Keratinocyte (primary cell): ENCODE data around the gene HNRNPU. TPM values are rescaled to one million over a fixed set of nuclear protein-coding genes. Genes with fewer than 3 reads are reported as not detected.

ENCODE experiments used
- DNase-seq: peaks from one replicate; pipeline ENCODE4 v3.0.0-alpha.2; 2011; ENCODE audit warnings: low read depth, missing footprints, low spot score
- FAIRE-seq: peaks from 2 replicates; lab custom pipeline; 2011; peaks lifted over from hg19 to GRCh38; lab: Jason Lieb, UNC
- H2AFZ ChIP-seq: 2 replicates; pipeline ENCODE4 v1.6.0; 2012; ENCODE audit warnings: low read length, control low read depth, inconsistent platforms; ENCODE audit not compliant: control insufficient read depth
- H3K27ac ChIP-seq: 2 replicates; pipeline ENCODE4 v1.5.1; 2011; ENCODE audit warnings: low read length; ENCODE audit not compliant: control insufficient read depth, insufficient read depth
- H3K27me3 ChIP-seq: 3 replicates; pipeline ENCODE4 v1.6.0; 2011; ENCODE audit warnings: low read length; ENCODE audit not compliant: control insufficient read depth, insufficient read depth; ENCODE audit errors: extremely low read depth
- H3K36me3 ChIP-seq, 2 experiments: 2 replicates in 1 of 2; 3 replicates in 1 of 2; pipeline ENCODE4 v1.5.1; 2011; ENCODE audit warnings: low read length in 2 of 2, mild to moderate bottlenecking in 1 of 2; ENCODE audit not compliant: control insufficient read depth in 2 of 2, insufficient read depth in 2 of 2; ENCODE audit errors: extremely low read depth in 1 of 2
- H3K4me1 ChIP-seq: 3 replicates; pipeline ENCODE4 v1.5.1; 2011; ENCODE audit warnings: low read length; ENCODE audit not compliant: control insufficient read depth, insufficient read depth; ENCODE audit errors: extremely low read depth
- H3K4me2 ChIP-seq: 3 replicates; pipeline ENCODE4 v1.6.0; 2011; ENCODE audit warnings: low read depth, low read length; ENCODE audit not compliant: control insufficient read depth, insufficient read depth; ENCODE audit errors: extremely low read depth
- H3K4me3 ChIP-seq, 3 experiments: fragments of 200-600 bp in 1 of 3; sonication (generic) in 1 of 3; 2 replicates in 2 of 3; 3 replicates in 1 of 3; pipeline ENCODE4 v1.5.1; 2011 to 2016; ENCODE audit warnings: low read length in 3 of 3, mild to moderate bottlenecking in 3 of 3, control low read depth in 2 of 3, inconsistent platforms in 1 of 3, low read depth in 1 of 3, mixed read lengths in 1 of 3, mixed run types in 1 of 3, moderate library complexity in 1 of 3; ENCODE audit not compliant: control insufficient read depth in 2 of 3, insufficient read depth in 2 of 3; ENCODE audit errors: extremely low read depth in 1 of 3
- H3K79me2 ChIP-seq: 2 replicates; pipeline ENCODE4 v1.6.0; 2012; ENCODE audit warnings: low read length; ENCODE audit not compliant: control insufficient read depth, insufficient read depth
- H3K9ac ChIP-seq: 3 replicates; pipeline ENCODE4 v1.6.0; 2011; ENCODE audit warnings: low read length; ENCODE audit not compliant: control insufficient read depth, insufficient read depth; ENCODE audit errors: extremely low read depth
- H3K9me1 ChIP-seq: 3 replicates; pipeline ENCODE4 v1.6.0; 2011; ENCODE audit warnings: low read length; ENCODE audit not compliant: control insufficient read depth, insufficient read depth; ENCODE audit errors: extremely low read depth
- H3K9me3 ChIP-seq: 2 replicates; pipeline ENCODE4 v1.5.1; 2012; ENCODE audit warnings: low read depth, low read length; ENCODE audit not compliant: control insufficient read depth
- H4K20me1 ChIP-seq: 3 replicates; pipeline ENCODE4 v1.6.0; 2011; ENCODE audit warnings: low read length; ENCODE audit not compliant: control insufficient read depth, insufficient read depth; ENCODE audit errors: extremely low read depth
- CTCF ChIP-seq, 3 experiments: IDR thresholded peaks in 1 of 3; conservative IDR thresholded peaks in 1 of 3; optimal IDR thresholded peaks in 1 of 3; 2 replicates in 2 of 3; 3 replicates in 1 of 3; pipeline versions ENCODE3 to v1.5.1; 2011; ENCODE audit warnings: low read length in 3 of 3, mild to moderate bottlenecking in 3 of 3, moderate library complexity in 2 of 3, control low read depth in 1 of 3, inconsistent platforms in 1 of 3; ENCODE audit not compliant: insufficient read depth in 2 of 3; ENCODE audit errors: extremely low read depth in 1 of 3
- EZH2 ChIP-seq: IDR thresholded peaks from one replicate; pipeline ENCODE4 v1.6.1; 2012; ENCODE audit warnings: inconsistent platforms, mild to moderate bottlenecking, low read length, moderate library complexity
- dilution Hi-C: fragments of 300-500 bp; cut with MboI; formaldehyde crosslinking; loops from one replicate; pipeline ENCODE4 v1.7.0; 2020; ENCODE audit warnings: low sequenced_read_pairs; ENCODE audit not compliant: extremely low pct_ligation_motif_present
- polyA plus RNA-seq, 5 experiments: library from polyadenylated mRNA; depleted of rRNA in 3 of 5; stranded (reverse) in 3 of 5; stranded (forward) in 1 of 5; unstranded in 1 of 5; fragments of >200 nt; gene quantifications; 1 replicate in 1 of 5; 2 replicates in 3 of 5; 3 replicates in 1 of 5; pipeline versions ENCODE4 v1.2.1 to v1.2.3, GENCODE V29; 2011 to 2012; ENCODE audit warnings: missing spikeins in 2 of 5, low read depth in 1 of 5, low replicate concordance in 1 of 5

Gene HNRNPU
- polyA plus RNA-seq, 1 donor (not counting 4 experiments of a cell fraction or from before 2014, with no cell fraction given), result 220 TPM

- peaks cover 8% of the 10 kb centered on the region for H3K4me1 ChIP-seq
- peak overlapping the region; percentile 74 for H3K4me2 ChIP-seq
- no peaks in the 10 kb centered on the region for H3K9me1 ChIP-seq
- no peaks in the 10 kb centered on the region for H3K9me3 ChIP-seq
- peak overlapping the region; percentile 48 to 83 (median 71) for H3K4me3 ChIP-seq
- dilution Hi-C loops, result no loop called here
- H3K9ac ChIP-seq, result peak overlapping the region; percentile 96
- H2AFZ ChIP-seq, result no peak overlapping the region
- H3K27ac ChIP-seq, result peak overlapping the region; percentile 94
- no peak for TF ChIP-seq EZH2
- TF ChIP-seq CTCF (optimal IDR thresholded peaks at IDR 0.05 in 1 of 3, IDR thresholded peaks at IDR 0.05 in 1 of 3, conservative IDR thresholded peaks at IDR 0.05 in 1 of 3; ENCODE audit: extremely low read depth in 1 of 3, insufficient read depth in 2 of 3, low read length in 3 of 3), result no peak
- DNase-seq (no peak), FAIRE-seq (no peak)
- no peaks in the 10 kb centered on the region for H4K20me1 ChIP-seq
- H3K36me3 ChIP-seq, result peaks cover 6 to 9% of the 10 kb centered on the region in 2 experiments
- H3K27me3 ChIP-seq, result no peaks in the 10 kb centered on the region
- peaks cover 53% of the 10 kb centered on the region for H3K79me2 ChIP-seq
These were observed 27.8 kb downstream of the HNRNPU start for GRCh38 chr1:244836584-244836983.

- FAIRE-seq (no peak), DNase-seq (no peak)
- Histone ChIP-seq H4K20me1 (no peaks in the 10 kb centered on the region), H3K9me1 (no peaks in the 10 kb centered on the region), H3K27ac (peak overlapping the region; percentile 94), H3K9ac (peak overlapping the region; percentile 96), H3K36me3 (peaks cover 6 to 9% of the 10 kb centered on the region in 2 experiments), H3K4me2 (peak overlapping the region; percentile 74), H3K4me3 (peak overlapping the region; percentile 48 to 83 (median 71)), H3K27me3 (no peaks in the 10 kb centered on the region), H3K4me1 (peaks cover 8% of the 10 kb centered on the region), H3K79me2 (peaks cover 49% of the 10 kb centered on the region), H2AFZ (no peak overlapping the region), H3K9me3 (no peaks in the 10 kb centered on the region)
- no peak for TF ChIP-seq CTCF (optimal IDR thresholded peaks at IDR 0.05 in 1 of 3, IDR thresholded peaks at IDR 0.05 in 1 of 3, conservative IDR thresholded peaks at IDR 0.05 in 1 of 3; ENCODE audit: extremely low read depth in 1 of 3, insufficient read depth in 2 of 3, low read length in 3 of 3)
- no peak for TF ChIP-seq EZH2
- dilution Hi-C loops, result no loop called here
These were observed 28.2 kb downstream of the HNRNPU start for GRCh38 chr1:244836135-244836521.
